GM18520 (cell line): Measurements from ENCODE around the gene ANP32E.

ENCODE experiments used
- ATAC-seq: cut with Tn5 transposase; IDR thresholded peaks from one replicate; pipeline ENCODE4 v1.9.1; 2021; ENCODE audit not compliant: unreplicated experiment

ANP32E gene

DNA sequence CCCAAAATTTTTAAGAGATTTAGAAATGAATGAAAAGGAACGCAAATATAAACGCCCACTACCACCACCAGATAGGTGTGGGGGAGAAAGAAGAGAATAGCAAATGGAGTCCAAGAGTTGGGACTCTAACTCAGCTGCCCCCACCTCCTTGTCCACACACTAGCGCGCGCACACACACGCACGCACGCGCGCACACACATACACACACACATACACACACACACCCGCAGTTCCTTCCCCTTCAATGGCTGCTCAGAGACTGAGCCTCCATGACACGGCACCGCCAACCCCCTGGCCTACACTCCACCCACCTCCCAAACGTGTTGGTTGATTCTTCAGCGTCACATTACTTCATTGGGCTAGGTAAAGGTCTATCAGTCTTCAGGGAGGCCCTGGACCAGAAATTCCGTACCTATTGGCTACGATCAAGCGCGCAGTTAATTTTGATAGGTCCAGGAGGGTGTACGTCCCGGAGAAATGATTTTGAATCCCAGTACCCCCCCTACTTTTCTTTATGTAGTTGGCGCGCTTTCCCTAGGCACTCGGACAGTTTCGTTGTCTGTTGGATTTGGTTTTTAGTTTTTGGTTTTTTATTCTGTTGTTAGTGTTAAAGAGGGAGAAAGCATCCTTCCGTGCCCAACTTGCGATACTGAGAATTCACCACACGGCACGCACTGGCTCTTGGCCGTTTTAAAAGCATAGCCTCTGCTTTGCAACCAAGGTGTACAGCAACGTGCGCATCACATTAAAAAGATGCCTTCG, at the start of gene ANP32E:
Gene ANP32E, minus strand, starts transcription at position 261 of the 762 bp plus-strand sequence. CDS start 326 bp downstream, outside the sequence.
- peak; percentile 88 for ATAC-seq

DNA sequence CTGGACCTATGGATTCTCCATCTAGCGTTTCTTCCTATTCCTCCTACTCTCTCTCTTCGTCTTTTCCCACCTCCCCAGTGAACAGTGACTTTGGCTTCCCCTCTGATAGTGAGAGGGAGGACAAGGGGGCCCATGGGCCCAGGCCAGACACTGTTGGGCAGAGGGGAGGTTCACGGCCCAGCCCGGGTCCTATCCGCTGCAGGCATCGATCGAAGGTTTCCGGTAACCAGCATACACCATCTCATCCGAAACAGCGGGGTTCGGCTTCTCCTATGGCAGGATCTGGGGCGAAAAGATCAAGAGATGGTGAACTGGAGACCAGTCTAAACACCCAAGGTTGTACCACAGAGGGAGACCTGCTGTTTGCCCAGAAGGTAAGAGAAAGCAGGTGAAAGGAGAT, 47.3 kb upstream of the ANP32E start:
- no peak for ATAC-seq

DNA sequence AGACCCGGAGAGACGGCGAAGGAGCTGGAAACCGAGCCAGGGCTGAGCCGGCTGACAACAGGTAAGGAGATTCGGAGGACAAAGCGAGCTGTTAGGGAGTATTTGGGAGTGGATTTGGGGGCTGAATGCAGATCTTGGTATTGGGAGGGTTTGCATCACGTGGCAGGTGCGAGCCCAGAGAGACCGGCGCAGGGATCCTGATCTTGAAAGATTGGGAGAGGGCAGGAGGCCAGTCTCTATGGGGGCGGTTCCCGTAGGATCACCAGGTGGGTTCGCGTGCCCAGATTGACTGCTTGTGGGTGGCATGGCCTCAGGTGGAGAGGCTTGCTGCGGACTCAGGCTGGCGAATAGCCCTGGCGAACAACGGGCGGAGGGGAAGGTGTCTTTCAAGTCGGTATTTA, 46.6 kb upstream of the ANP32E start:
- no peak for ATAC-seq

GRCh38 chr1:150281758-150282557, 46.0 kb upstream of the ANP32E start, which contains the start of gene CIART:
CIART (plus strand) TSS chr1:150282554; CDS start chr1:150283268, 714 bp downstream.
- ATAC-seq: peak; percentile 66

DNA sequence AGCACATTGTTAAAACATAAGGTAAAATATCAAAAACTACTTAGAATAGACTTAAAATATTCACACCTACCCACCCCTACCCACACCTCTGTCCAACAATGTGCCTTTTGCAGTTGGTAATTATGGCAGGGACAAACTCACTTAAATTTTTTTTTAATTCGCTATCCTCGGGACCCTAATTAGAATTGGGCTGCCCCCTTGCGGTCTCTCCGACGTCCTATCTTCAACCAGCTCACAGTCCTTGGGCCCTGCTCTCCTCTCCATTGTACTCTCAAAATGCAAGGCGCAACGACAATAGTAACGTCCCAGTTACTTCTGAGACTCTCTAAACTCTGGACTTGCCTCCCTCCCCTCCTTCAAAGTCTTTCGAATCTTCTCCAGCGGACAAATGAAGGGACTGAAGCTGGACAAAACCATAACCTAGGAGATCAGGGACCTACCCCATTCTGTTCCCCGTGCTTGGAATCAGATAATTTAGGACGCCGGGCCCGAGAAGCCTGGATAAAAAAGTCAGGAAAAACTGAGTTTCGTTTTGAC, 45.4 kb upstream of the ANP32E start:
- no peak for ATAC-seq

DNA sequence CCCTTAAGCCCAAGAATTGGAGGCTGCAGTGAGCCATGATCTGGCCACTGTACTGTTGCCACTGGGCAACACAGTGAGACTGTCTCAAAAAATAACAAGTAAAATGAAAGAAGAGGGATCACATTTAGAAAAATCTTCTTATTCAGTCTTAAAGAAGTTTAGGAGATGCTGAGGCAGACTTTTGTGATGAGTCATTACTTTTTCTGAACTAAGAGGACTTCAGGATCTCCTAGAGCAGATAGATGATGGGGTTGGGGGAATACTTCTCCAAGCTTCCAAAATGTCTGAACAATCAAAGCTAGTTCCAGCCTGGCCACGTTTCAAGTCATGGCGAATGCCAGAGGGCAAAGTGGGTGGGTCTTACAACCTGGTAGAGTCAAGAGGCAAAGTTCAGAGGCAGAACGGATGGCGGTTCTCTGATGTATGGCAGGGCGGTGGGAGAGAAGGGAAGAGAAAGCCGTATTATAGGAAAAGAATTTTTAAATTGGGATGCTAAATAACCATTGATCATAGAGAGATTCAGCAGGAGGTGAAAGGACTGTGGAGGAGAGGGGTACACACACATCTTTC, 44.3 kb upstream of the ANP32E start:
- ATAC-seq: no peak

- ATAC-seq: no peak
Measured at GRCh38 chr1:150273311-150273710, 37.4 kb upstream of the ANP32E start.

- ATAC-seq: no peak
Measured at GRCh38 chr1:150271291-150271959, 35.5 kb upstream of the ANP32E start.

- no peak for ATAC-seq
Measured at GRCh38 chr1:150269451-150269850, 33.5 kb upstream of the ANP32E start.

- peak; percentile 79 for ATAC-seq
Measured at GRCh38 chr1:150268705-150269403, 32.9 kb upstream of the ANP32E start, which contains the start of gene APH1A. APH1A (minus strand) TSS chr1:150269016; CDS start chr1:150268810, 206 bp downstream.

DNA sequence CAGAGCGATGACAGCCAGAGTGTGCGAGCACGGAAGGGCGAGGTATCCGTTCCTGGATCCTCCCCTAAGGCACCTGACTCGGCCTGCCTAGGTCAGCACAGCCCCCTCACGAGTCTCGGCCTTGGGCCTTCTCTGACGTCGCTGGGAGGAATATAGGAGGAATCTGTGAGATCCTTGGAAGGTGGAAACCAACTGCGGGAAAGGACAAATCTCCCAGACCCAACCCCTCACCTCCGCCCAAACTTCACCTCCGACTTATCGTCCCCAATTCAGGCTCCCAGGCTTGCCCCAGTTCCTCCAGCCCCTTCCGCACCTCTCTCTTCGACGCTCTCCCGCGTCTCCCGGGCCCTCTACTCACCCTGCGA, 32.4 kb upstream of the ANP32E start:
- no peak for ATAC-seq

DNA sequence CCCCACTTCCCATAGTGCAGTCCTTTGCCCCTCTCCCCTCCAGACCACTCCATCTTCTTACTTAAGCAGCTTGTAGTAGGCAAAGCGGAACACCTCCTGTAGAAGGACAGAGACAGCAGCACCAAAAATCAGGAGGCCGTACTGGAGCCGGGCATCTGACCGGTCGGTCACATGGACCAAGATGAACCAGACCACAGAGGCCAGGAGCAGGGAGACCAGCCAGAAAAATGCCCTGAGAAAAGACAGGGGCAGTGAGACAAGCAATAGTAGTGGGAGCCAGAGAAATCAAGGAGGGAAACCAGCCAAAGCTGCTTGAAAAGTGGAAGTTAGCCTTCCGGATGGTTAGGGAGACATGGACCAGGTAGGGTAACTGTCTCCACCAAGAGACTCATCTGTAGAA, 32.0 kb upstream of the ANP32E start:
- ATAC-seq: no peak

DNA sequence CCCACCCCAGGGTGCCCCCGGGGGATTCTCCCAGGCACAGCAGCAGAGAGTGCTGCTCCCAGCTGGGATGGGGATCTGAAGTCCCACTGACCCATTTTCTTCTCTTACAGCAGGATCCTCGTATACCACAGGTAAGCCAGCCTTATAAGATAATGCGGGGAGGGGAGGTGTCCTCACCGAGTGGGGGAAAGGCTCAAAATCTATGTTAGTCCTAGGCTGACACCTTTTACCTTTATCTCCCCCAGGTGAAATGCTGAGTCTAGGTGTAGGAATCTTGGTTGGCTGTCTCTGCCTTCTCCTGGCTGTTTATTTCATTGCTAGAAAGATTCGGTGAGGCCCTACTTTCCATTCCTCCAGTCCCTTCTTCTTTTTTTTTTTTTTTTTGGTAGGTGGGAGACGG, 27.6 kb upstream of the ANP32E start:
- ATAC-seq: no peak

- no peak for ATAC-seq
Measured at GRCh38 chr1:150262388-150263320, 26.7 kb upstream of the ANP32E start.

- no peak for ATAC-seq
Measured at GRCh38 chr1:150261367-150261766, 25.5 kb upstream of the ANP32E start.

DNA sequence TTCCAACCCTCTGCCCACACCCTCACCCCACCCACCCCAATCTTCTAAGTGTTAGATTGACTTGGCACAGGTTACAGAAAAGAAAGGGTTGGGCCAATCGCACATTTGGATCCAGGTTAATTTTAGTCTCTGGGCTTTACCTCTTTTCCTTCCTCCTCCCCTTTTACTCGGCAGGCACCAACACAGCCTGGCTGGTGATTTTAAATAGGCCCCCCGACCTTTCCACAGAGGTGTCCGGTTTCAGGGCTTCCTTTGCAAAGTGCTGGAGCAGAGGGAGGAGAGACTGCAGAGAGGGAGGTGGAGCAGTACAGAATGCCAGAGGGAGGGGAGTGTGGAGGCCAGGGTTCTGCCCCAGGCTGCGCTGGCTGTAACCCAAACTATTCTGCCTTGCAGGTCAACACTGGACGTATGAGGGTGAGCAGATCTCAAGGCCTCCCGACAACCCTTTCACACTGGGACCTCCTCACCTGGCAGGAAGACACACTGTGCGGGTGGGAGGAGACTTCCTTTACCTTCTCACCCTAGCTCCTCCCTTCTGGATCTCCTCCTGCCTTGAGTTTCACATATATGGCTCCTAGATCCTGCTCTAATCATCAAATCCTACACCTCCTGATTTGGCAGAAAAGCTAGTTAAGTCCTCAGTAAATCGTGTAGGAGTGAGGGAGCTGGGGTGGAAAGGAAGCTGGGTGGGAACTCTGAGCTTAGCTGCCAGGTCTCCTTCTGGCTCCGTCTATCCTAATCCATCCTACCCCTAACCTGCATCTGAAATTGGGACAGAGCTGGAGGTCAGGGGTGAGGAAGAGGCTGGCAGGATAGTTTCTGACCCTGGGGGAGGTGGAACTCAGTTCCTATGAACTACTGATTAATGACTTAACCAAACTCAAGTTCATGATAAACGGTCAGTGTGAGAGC, 24.1 kb upstream of the ANP32E start:
- ATAC-seq: no peak

GRCh38 chr1:150259217-150259616, 23.3 kb upstream of the ANP32E start:
- no peak for ATAC-seq
